Suprapubic skin (tissue), 4 donors: ENCODE results near the gene CACNA1D. TPM values are rescaled to one million over a fixed set of nuclear protein-coding genes. Genes with fewer than 3 reads are reported as not detected.

Experiments
- DNase-seq, 2 donors: peaks; one replicate each; pipeline ENCODE4 v3.0.0-alpha.2; 2019; ENCODE audit warnings: low spot score in 2 of 2
- H3K27ac ChIP-seq: fragments of 200-600 bp; sonication (generic); one replicate; pipeline ENCODE4 v1.5.1; 2019
- H3K27me3 ChIP-seq: fragments of 200-600 bp; sonication (generic); one replicate; pipeline ENCODE4 v1.5.1; 2019
- H3K36me3 ChIP-seq: fragments of 200-600 bp; sonication (generic); one replicate; pipeline ENCODE4 v1.5.1; 2019
- H3K4me1 ChIP-seq: fragments of 200-600 bp; sonication (generic); one replicate; pipeline ENCODE4 v1.5.1; 2019
- H3K4me3 ChIP-seq: fragments of 200-600 bp; sonication (generic); one replicate; pipeline ENCODE4 v1.5.1; 2019; ENCODE audit warnings: mild to moderate bottlenecking
- H3K9me3 ChIP-seq: fragments of 200-600 bp; sonication (generic); one replicate; pipeline ENCODE4 v1.5.1; 2019
- EP300 ChIP-seq: sonication (generic); formaldehyde crosslinking; IDR thresholded peaks from one replicate; pipeline ENCODE4 v1.6.1; 2017; ENCODE audit warnings: antibody characterized with exemption
- POLR2A ChIP-seq, 2 donors: fragments of 450-650 bp; IDR thresholded peaks; one replicate each; pipeline ENCODE4 v1.6.1; 2017; ENCODE audit warnings: antibody characterized with exemption in 2 of 2, mild to moderate bottlenecking in 2 of 2, moderate library complexity in 2 of 2
- POLR2AphosphoS5 ChIP-seq, 3 donors: sonication (generic); formaldehyde crosslinking; IDR thresholded peaks; one replicate each; pipeline ENCODE4 v1.6.1; 2017; ENCODE audit warnings: antibody characterized with exemption in 3 of 3
- WGBS: methylation state at CpG from one replicate; pipeline ENCODE4 v1.1.5; 2018; 5-methylcytosine and 5-hydroxymethylcytosine counted together
- total RNA-seq, 4 donors: library from RNA; depleted of rRNA; stranded (reverse); fragments of >200 nt; gene quantifications; one replicate each; pipeline ENCODE4 v1.1.0, GENCODE V29; 2016
- TF ChIP-seq, protein P1 (sequence below), 2 donors: fragments of 200-600 bp in 1 of 2; fragments of 450-650 bp in 1 of 2; sonication (generic) in 1 of 2; IDR thresholded peaks; one replicate each; pipeline ENCODE4 v1.5.1; 2016 to 2019; ENCODE audit warnings: antibody characterized with exemption in 2 of 2, mild to moderate bottlenecking in 1 of 2, moderate library complexity in 1 of 2

The CACNA1D gene
- total RNA-seq, 4 donors from 2014 or later, result 1.9 to 28.2 (median 6.3) TPM

DNA sequence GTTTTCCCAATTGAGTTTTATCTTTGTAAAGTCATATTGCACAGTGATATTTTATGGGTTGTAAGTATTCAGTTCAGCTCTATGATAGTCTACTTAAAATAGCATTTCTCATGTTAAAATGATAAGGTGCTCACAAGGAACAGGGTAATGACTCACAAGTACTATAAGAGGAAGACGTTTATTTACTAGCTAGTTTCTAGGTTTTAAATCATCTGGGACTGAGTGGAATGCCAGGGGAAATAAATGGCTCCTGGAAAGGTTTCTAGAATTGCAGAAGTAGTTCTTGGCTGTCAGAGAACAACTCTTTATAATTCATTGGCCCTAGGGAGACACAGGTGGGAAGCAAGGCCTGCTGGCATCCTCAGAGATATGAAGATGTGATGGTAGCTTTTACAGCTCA is 239.0 kb downstream of the CACNA1D start:
- DNase-seq, result no peak
- Histone ChIP-seq H3K27me3 (no peaks in the 10 kb centered on the region), H3K4me3 (no peak overlapping the region), H3K9me3 (no peaks in the 10 kb centered on the region), H3K36me3 (no peaks in the 10 kb centered on the region), H3K4me1 (no peaks in the 10 kb centered on the region), H3K27ac (no peak overlapping the region)
- TF ChIP-seq, protein P1, sequence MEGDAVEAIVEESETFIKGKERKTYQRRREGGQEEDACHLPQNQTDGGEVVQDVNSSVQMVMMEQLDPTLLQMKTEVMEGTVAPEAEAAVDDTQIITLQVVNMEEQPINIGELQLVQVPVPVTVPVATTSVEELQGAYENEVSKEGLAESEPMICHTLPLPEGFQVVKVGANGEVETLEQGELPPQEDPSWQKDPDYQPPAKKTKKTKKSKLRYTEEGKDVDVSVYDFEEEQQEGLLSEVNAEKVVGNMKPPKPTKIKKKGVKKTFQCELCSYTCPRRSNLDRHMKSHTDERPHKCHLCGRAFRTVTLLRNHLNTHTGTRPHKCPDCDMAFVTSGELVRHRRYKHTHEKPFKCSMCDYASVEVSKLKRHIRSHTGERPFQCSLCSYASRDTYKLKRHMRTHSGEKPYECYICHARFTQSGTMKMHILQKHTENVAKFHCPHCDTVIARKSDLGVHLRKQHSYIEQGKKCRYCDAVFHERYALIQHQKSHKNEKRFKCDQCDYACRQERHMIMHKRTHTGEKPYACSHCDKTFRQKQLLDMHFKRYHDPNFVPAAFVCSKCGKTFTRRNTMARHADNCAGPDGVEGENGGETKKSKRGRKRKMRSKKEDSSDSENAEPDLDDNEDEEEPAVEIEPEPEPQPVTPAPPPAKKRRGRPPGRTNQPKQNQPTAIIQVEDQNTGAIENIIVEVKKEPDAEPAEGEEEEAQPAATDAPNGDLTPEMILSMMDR (IDR thresholded peaks at IDR 0.05), result no peak
- no peak for TF ChIP-seq EP300
- no peak for TF ChIP-seq POLR2A (IDR thresholded peaks at IDR 0.05)
- no peak for TF ChIP-seq POLR2AphosphoS5 (IDR thresholded peaks at IDR 0.05)
- 39% methylated on average over 1 of the region's 1 CpG for WGBS

DNA sequence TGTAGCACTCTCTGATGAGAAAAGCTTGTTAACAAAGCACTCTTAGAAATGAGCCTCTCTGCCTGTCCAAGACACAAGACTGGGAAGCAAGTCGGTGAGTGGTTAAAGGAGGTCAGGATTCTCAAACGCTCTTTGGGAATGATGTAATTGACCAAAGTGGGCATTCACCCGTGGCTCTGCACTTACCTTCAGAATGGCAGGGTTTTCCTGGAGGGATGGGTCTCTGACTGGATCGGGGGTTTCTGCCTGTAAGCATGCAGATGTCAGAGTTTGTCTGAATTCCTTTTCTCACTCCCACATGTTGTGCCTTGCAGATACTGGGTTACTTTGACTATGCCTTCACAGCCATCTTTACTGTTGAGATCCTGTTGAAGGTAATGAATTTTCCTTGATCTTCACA is 245.6 kb downstream of the CACNA1D start:
- DNase-seq, result no peak
- 55% methylated on average over 4 of the region's 4 CpGs for WGBS

DNA sequence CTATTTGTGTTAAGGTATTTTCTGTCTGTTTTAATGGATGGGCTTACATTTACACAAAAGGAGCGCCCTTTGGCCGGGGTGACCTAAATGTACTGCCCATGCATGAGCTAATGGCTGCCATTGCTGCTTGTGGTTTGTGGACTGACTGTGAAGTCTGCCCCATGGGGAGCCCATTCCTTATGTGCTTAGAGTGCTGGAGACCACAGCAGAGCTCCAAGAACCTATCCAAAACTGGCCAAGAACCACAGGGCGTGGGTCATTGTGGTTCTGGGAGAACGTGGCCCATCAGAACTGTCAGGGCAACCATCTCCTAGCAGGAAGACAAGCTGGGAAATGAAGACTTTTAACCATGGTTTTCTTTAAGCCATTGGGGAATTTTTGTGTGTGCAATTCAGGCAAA is 246.5 kb downstream of the CACNA1D start:
- 92% methylated on average over 4 of the region's 4 CpGs for WGBS
- DNase-seq, result no peak
- Histone ChIP-seq H3K9me3 (no peaks in the 10 kb centered on the region), H3K36me3 (no peaks in the 10 kb centered on the region), H3K4me3 (no peak overlapping the region), H3K27me3 (no peaks in the 10 kb centered on the region), H3K4me1 (no peaks in the 10 kb centered on the region), H3K27ac (no peak overlapping the region)
- TF ChIP-seq, protein P1 (IDR thresholded peaks at IDR 0.05), result no peak
- no peak for TF ChIP-seq POLR2A (IDR thresholded peaks at IDR 0.05)

More for the DNA sequence above, 245.6 kb downstream of the CACNA1D start:
- no peak overlapping the region for H3K4me3 ChIP-seq
- H3K9me3 ChIP-seq, result no peaks in the 10 kb centered on the region
- H3K27me3 ChIP-seq, result no peaks in the 10 kb centered on the region
- no peaks in the 10 kb centered on the region for H3K4me1 ChIP-seq
- H3K27ac ChIP-seq, result no peak overlapping the region
- TF ChIP-seq POLR2A (IDR thresholded peaks at IDR 0.05) (no peak), POLR2AphosphoS5 (IDR thresholded peaks at IDR 0.05) (no peak), EP300 (no peak)
- TF ChIP-seq, protein P1 (IDR thresholded peaks at IDR 0.05), result no peak
- no peaks in the 10 kb centered on the region for H3K36me3 ChIP-seq

DNA sequence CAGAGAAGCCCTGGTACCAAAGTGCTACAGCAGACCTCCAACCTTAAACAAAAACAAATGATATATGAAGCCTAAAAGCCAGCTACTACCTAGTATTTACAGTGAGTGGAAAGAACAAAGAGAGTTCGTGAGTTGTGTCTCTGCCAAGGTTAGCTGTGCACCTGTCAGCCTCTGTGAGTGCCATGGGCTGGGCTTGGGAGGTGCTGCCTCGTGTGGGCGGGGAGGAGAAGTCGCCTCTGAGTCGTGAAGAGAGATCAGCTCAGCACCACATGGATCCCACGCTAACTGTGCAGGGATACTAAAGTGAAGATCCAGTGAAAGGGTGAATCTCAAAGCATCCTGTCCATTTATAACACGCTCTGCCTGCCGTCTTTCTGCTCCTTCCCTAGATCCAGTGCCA is 249.9 kb downstream of the CACNA1D start:
- H3K27ac ChIP-seq, result no peak overlapping the region
- H3K4me1 ChIP-seq, result no peaks in the 10 kb centered on the region
- no peak for DNase-seq
- TF ChIP-seq, protein P1 (IDR thresholded peaks at IDR 0.05), result no peak
- TF ChIP-seq EP300, result no peak
- TF ChIP-seq POLR2A (IDR thresholded peaks at IDR 0.05), result no peak
- no peak for TF ChIP-seq POLR2AphosphoS5 (IDR thresholded peaks at IDR 0.05)
- no peaks in the 10 kb centered on the region for H3K9me3 ChIP-seq
- 46% methylated on average over 8 of the region's 8 CpGs for WGBS
- H3K36me3 ChIP-seq, result no peaks in the 10 kb centered on the region
- H3K27me3 ChIP-seq, result no peaks in the 10 kb centered on the region
- no peak overlapping the region for H3K4me3 ChIP-seq

DNA sequence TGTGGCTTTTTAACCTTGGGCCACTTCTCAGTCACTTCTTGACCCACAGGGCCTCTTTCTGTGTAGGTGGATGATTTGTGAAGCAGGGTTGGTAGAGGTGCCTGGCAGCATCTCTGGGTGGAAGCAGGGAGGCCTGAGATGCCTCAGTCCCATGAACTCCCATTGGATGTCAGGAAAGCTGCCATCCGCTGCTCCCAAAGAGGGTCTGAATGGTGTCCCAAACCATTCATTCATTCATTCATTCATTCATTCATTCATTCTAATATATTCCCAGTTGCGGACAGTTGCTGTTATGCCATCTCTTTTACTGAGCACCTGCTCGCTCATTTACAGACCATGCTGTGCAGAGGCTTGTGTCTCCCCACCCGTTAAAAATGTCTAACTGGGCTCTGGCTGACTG is 253.1 kb downstream of the CACNA1D start:
- no peak overlapping the region for H3K4me3 ChIP-seq
- no peak overlapping the region for H3K27ac ChIP-seq
- WGBS, result 90% methylated on average over 4 of the region's 4 CpGs
- H3K9me3 ChIP-seq, result no peaks in the 10 kb centered on the region
- H3K27me3 ChIP-seq, result no peaks in the 10 kb centered on the region
- no peaks in the 10 kb centered on the region for H3K36me3 ChIP-seq
- no peak for TF ChIP-seq POLR2AphosphoS5 (IDR thresholded peaks at IDR 0.05)
- no peak for TF ChIP-seq EP300
- no peak for TF ChIP-seq POLR2A (IDR thresholded peaks at IDR 0.05)
- TF ChIP-seq, protein P1 (IDR thresholded peaks at IDR 0.05), result no peak
- H3K4me1 ChIP-seq, result no peaks in the 10 kb centered on the region
- DNase-seq, result no peak
